ENCODE data around the gene C1S.
"Not testable (repeated sequence)": the region's sequence is repeated elsewhere in the genome, so short reads cannot be mapped to it uniquely, and the experiment has no call there.

Gene C1S

DNA sequence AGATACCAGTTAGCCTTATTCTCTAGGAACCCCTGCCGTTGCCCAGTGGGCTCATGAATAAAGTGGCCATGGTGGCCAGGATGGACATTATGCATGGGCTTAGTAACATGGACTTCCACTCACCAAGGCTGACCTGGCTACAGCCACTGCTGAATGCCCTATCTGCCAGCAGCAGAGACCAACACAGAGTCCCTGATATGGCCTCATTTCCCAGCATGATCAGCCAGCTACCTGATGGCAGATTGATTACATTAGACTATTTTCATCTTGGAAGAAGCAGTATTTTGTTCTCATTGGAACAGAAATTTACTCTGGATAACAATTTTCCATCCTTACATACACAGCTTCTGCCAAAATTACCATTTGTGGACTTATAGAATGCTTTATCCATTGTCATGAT lies 26.1 kb upstream of the C1S start:
- Mint-ChIP-seq H3K27ac (no peak overlapping the region), H3K9me3 (ENCODE audit: low read depth) (no peaks in the 10 kb centered on the region), H3K27me3 (no peaks in the 10 kb centered on the region), H3K4me3 (no peak overlapping the region), H3K36me3 (no peaks in the 10 kb centered on the region), H3K4me1 (ENCODE audit: low read depth) (no peaks in the 10 kb centered on the region)

DNA sequence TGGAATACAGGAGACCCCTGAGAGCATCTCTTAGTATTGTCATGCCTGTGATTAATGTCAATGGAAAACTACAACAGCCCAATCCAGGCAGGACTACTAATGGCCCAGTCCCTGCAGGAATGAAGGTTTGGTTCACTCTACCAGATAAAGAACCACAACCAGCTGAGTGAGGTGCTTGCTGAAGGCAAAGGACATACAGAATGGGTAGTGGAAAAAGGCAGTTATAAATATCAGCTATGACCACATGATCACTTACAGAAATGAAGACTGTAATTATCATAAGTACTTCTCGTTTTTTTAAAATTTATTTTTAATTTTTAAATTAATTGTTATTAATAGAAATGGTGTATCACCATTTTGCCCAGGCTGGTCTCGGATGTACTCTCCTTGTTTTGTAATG lies 25.1 kb upstream of the C1S start:
- Mint-ChIP-seq H3K4me3 (no peak overlapping the region), H3K4me1 (ENCODE audit: low read depth) (no peaks in the 10 kb centered on the region), H3K27ac (no peak overlapping the region), H3K27me3 (no peaks in the 10 kb centered on the region), H3K36me3 (no peaks in the 10 kb centered on the region), H3K9me3 (ENCODE audit: low read depth) (no peaks in the 10 kb centered on the region)

DNA sequence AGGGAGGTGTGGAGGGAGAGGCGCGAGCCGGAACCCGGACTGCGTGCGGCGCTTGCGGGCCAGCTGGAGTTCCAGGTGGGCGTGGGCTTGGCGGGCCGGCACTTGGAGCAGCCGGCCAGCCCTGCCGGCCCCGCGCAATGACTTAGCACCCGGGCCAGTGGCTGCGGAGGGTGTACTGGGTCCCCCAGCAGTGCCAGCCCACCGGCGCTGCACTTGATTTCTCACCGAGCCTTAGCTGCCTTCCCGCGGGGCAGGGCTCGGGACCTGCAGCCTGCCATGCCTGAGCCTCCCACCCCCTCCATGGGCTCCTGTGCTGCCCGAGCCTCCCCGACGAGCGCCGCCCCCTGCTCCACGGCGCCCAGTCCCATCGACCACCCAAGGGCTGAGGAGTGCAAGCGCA lies 23.1 kb upstream of the C1S start:
- H3K4me1 Mint-ChIP-seq (ENCODE audit: low read depth); H3K27me3 Mint-ChIP-seq; H3K9me3 Mint-ChIP-seq (ENCODE audit: low read depth); H3K4me3 Mint-ChIP-seq; H3K27ac Mint-ChIP-seq; H3K36me3 Mint-ChIP-seq: not testable (repeated sequence)

DNA sequence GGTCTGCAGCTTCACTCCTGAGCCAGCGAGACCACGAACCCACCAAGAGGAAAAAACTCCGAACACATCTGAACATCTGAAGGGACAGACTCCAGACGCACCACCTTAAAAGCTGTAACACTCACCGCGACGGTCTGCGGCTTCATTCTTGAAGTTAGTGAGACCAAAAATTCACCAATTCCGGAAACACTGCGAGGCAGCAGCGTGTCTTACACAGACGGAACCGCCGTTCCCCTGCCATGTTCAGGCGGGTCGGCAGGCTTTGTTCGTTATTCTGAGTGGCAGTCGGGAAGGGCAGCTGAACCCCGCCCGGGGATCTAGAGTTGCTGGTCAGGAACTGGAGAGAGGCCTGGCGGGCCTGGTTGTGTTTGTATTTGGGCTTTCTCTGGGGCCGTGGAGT lies 21.9 kb upstream of the C1S start:
- Mint-ChIP-seq H3K36me3 (no peaks in the 10 kb centered on the region), H3K4me1 (ENCODE audit: low read depth) (no peaks in the 10 kb centered on the region), H3K4me3 (no peak overlapping the region), H3K27me3 (no peaks in the 10 kb centered on the region), H3K9me3 (ENCODE audit: low read depth) (no peaks in the 10 kb centered on the region), H3K27ac (no peak overlapping the region)

DNA sequence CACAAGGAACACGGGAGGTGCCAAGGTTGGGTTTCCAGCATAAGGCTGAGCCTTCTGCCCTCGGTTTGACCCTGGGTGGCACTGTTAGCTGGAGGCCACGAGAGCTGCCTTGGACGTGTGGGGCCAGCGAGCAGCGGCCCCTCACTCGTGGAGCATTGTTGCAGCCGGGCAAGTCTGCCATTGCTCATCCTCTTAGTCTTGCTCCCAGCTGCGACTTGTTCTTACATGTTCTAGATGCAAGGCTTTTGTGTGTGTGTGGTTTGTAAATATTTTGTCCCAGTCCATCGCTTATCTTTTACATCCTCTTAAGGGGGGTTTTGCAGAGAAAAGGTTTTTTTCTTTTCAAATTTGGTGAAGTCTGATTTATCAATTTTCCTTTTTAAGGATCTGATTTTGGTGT lies 21.1 kb upstream of the C1S start:
- Mint-ChIP-seq H3K9me3 (ENCODE audit: low read depth) (no peaks in the 10 kb centered on the region), H3K36me3 (no peaks in the 10 kb centered on the region), H3K27me3 (no peaks in the 10 kb centered on the region), H3K27ac (no peak overlapping the region), H3K4me3 (no peak overlapping the region), H3K4me1 (ENCODE audit: low read depth) (no peaks in the 10 kb centered on the region)

DNA sequence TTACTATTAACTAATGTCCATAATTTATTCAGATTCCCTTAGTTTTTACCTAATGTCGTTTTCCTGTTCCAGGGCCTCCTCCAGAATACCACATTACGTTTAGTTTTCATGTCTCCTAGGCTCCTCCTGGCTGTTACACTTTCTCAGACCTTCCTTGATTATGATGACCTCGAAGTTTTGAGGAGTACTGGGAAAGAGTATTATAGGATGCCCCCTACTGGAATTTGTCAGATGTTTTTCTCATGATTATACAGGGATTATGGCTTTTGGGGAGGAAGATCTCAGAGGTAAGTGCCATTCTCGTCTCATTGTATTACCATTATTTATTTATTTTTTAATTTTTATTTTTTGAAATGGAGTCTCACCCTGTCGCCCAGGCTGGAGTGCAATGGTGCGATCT lies 17.7 kb upstream of the C1S start:
- no peaks in the 10 kb centered on the region for H3K36me3 Mint-ChIP-seq
- H3K27ac Mint-ChIP-seq, result no peak overlapping the region
- no peaks in the 10 kb centered on the region for H3K27me3 Mint-ChIP-seq
- H3K4me3 Mint-ChIP-seq, result no peak overlapping the region
- no peaks in the 10 kb centered on the region for H3K9me3 Mint-ChIP-seq (ENCODE audit: low read depth)
- H3K4me1 Mint-ChIP-seq (ENCODE audit: low read depth), result peaks cover 7% of the 10 kb centered on the region

DNA sequence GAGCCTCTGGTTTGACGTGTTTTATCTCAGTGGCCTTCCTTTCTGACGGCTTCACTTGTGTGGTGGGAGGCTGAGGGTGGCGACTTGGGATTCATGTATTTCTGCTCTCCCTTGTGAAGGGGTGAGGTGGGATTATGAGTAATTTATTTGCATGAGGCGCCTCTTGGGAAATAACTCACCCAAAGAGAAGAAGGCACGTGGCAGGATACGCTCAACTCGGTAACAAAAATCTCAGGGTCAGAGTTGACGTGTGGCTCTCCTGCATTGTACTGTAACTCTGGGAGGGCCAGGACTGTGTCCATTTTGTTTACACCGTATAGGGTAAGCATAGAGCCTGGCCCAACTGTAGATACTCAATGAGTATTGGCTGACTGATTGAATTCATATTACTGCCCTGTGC lies 14.6 kb upstream of the C1S start:
- H3K27me3 Mint-ChIP-seq, result no peaks in the 10 kb centered on the region
- H3K27ac Mint-ChIP-seq, result no peak overlapping the region
- H3K4me3 Mint-ChIP-seq, result no peak overlapping the region
- peaks cover 9% of the 10 kb centered on the region for H3K4me1 Mint-ChIP-seq (ENCODE audit: low read depth)
- H3K36me3 Mint-ChIP-seq, result no peaks in the 10 kb centered on the region
- no peaks in the 10 kb centered on the region for H3K9me3 Mint-ChIP-seq (ENCODE audit: low read depth)

DNA sequence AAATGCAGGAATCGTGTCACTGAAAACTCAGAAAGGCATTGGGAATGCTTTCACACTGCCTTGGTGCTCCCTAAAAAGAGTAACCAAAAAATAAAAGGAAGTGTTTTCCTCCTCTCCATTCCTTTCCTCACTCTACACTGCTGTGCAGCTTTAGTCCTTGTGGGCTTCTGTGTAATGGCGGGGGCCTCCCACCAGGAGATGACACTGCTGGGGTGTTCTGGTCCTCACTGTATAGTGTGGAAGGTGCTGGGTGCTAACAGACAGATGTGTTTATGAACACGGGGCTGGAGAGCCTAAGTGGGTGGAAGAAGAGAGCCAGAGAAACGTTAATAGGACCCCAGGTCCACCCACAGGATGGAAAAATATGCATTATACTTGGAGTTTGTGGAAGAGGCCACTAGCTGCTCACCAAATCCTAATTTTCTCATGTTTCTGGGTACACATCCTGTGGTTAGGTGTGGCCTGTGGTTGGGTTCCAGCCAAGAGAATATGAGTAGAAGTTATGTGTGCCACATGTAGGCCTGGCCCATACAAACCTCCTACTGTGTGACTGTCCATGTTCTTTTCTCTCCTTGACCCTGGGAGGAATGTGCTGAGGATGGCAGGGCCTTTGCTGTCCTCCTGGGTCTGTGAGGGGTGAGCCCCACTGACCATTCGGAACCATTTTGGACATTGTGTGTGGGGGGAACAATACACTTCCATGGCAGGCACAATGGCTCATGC lies 14.0 kb upstream of the C1S start:
- no peak overlapping the region for H3K27ac Mint-ChIP-seq
- H3K36me3 Mint-ChIP-seq, result no peaks in the 10 kb centered on the region
- no peak overlapping the region for H3K4me3 Mint-ChIP-seq
- H3K9me3 Mint-ChIP-seq (ENCODE audit: low read depth), result no peaks in the 10 kb centered on the region
- no peaks in the 10 kb centered on the region for H3K27me3 Mint-ChIP-seq
- H3K4me1 Mint-ChIP-seq (ENCODE audit: low read depth), result peaks cover 9% of the 10 kb centered on the region

DNA sequence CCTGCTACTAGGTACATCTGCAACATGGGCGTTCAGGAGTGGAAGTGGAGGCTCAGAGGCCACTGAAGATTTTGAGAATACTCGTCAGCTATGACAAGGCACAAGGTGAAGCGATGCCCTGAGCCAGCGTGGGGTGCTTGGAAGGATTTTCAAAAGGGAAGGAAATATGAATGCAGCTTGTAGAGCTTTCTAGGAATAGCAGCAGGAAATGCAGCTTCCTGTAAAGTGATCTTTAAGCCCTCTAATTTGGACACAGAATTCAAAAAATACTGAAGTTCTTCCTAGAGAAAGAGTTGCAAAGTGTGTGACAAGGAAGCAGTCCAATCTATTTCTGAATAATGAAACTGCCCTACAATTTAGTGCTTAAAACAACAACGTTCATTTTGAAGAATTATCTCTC lies 13.2 kb upstream of the C1S start:
- no peaks in the 10 kb centered on the region for H3K36me3 Mint-ChIP-seq
- H3K27ac Mint-ChIP-seq, result no peak overlapping the region
- H3K9me3 Mint-ChIP-seq (ENCODE audit: low read depth), result no peaks in the 10 kb centered on the region
- H3K4me1 Mint-ChIP-seq (ENCODE audit: low read depth), result peaks cover 9% of the 10 kb centered on the region
- no peaks in the 10 kb centered on the region for H3K27me3 Mint-ChIP-seq
- no peak overlapping the region for H3K4me3 Mint-ChIP-seq

DNA sequence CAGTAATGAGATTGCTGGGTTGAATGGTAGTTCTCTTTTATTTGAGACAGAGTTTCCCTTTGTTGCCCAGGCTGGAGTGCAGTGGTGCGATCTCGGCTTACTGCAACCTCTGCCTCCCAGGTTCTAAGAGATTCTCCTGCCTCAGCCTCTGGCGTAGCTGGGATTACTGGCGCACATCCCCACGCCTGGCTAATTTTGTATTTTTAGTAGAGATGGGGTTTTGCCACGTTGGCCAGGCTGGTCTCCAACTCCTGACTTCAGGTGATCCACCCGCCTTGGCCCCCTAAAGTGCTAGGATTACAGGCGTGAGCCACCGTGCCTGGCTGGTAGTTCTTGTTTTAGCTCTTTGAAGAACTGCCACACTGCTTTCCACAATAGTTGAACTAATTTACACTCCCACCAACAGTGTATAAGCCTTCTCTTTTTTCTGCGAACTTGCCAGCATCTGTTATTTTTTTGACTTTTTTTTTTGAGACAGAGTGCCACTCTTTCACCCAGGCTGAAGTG lies 11.0 kb upstream of the C1S start:
- H3K9me3 Mint-ChIP-seq (ENCODE audit: low read depth); H3K4me3 Mint-ChIP-seq; H3K27me3 Mint-ChIP-seq; H3K36me3 Mint-ChIP-seq; H3K4me1 Mint-ChIP-seq (ENCODE audit: low read depth); H3K27ac Mint-ChIP-seq: not testable (repeated sequence)

DNA sequence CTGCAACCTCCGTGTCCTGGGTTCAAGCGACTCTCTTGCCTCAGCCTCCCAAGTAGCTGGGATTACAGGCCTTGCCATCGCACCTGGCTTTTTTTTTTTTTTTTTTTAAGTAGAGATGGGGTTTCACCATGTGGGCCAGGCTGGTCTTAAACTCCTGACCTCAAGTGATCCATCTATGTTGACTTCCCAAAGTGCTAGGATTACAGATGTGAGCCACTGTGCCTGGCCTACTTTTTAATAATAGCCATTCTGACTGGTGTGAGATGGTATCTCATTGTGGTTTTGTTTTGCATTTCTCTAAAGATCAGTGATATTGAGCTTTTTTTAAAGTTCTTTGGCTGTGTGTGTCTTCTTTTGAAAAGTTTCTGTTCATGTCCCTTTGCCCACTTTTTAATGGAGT lies 10.5 kb upstream of the C1S start:
- not testable (repeated sequence) for H3K36me3 Mint-ChIP-seq; H3K27me3 Mint-ChIP-seq; H3K4me3 Mint-ChIP-seq; H3K4me1 Mint-ChIP-seq (ENCODE audit: low read depth); H3K9me3 Mint-ChIP-seq (ENCODE audit: low read depth); H3K27ac Mint-ChIP-seq

DNA sequence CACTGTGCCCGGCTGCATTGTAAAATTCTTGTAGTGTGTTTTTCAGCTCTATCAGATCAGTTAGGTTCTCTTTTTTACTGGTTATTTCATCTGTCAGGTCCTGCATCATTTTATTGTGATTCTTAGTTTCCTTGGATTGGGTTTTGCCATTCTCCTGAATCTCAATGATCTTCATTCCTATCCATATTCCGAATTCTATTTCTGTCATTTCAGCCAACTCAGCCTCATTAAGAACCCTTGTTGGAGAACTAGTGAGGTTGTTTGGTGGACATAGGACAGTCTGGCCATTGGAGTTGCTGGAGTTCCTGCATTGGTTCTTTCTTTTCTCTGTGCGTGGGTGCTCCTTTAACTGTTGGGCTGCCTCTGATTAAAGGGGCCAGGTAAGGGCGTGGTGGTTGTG lies 5.6 kb upstream of the C1S start:
- H3K4me3 Mint-ChIP-seq, result no peak overlapping the region
- H3K36me3 Mint-ChIP-seq, result no peaks in the 10 kb centered on the region
- peaks cover 10% of the 10 kb centered on the region for H3K27me3 Mint-ChIP-seq
- H3K27ac Mint-ChIP-seq, result no peak overlapping the region
- no peaks in the 10 kb centered on the region for H3K4me1 Mint-ChIP-seq (ENCODE audit: low read depth)
- no peaks in the 10 kb centered on the region for H3K9me3 Mint-ChIP-seq (ENCODE audit: low read depth)

DNA sequence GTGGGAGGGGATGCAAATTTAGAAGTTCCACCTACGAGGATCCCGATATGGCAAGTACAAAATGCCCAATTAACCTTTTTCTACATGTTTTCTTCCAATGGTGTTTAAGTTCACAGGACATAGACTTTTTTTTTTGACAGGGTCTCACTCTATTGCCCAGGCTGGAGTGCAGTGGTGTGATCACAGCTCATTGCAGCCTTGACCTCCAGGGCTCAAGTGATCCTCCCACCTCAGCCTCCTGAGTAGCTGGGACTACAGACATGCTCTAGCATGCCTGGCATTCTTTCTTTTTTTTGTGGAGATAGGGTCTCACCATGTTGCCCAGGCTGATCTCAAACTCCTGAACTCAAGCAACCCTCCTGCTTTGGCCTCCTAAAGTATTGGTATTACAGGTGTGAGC lies 4.8 kb upstream of the C1S start:
- H3K9me3 Mint-ChIP-seq (ENCODE audit: low read depth); H3K27ac Mint-ChIP-seq; H3K4me1 Mint-ChIP-seq (ENCODE audit: low read depth); H3K36me3 Mint-ChIP-seq; H3K4me3 Mint-ChIP-seq: not testable (repeated sequence)
- peaks cover 10% of the 10 kb centered on the region for H3K27me3 Mint-ChIP-seq

DNA sequence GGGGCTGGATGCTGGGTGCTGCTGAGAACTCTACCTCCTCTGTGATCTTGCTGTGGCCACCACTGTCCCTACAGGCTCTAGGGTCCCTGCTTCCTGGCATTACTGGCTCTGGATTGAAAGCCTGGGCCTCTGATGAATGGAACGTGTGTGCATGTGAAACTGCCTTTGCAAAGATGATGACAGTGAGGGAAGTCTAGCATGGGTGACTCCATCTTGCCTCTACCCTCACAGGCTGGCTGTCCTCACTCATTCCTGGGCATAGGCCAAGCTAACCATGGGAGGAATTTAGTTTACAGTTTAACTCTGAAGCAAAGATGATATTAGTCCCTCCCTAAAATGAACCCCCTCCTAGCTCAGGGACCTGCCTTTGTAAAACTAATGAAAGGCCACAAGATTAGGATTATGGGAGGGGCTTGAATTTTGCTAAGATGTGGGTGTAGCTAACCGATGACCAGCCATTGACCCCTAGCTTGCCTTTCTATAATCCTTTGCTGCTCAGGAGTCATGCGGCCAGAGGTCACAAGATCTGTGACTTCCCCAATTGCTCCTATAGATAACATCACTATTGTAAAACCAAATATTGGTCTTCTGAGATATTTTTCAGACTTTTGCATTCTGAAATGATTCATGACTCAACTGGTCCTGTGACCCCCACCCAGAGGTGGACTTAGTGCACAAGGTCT lies 2.2 kb upstream of the C1S start:
- Mint-ChIP-seq H3K27ac (no peak overlapping the region), H3K4me1 (ENCODE audit: low read depth) (no peaks in the 10 kb centered on the region), H3K36me3 (no peaks in the 10 kb centered on the region), H3K9me3 (ENCODE audit: low read depth) (no peaks in the 10 kb centered on the region), H3K4me3 (no peak overlapping the region), H3K27me3 (peaks cover 10% of the 10 kb centered on the region)

DNA sequence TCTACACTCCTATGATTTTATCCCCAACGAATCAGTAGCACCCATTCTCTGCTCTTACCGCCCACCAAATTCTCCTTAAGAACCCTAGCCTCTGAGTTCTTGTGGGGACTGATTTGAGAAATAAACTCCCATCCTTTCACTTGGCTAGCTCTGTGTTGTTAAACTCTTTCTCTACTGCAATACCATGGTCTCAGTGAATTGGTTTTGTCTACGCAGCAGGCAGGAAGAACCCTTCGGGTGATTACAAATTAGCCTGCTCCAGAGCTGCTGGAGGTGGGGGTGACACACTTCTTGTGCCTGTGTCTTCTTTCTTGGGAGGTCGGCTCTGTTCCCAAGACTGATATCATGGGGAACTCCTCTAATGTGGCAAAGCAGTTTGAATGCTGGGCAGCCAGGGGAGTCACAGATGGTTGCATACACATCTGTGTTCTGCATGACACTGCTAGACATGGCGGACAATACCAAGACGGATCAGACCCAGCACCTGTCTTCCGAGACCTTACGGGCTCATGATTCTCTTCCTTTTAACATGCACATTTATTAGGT lies 1.6 kb upstream of the C1S start:
- Mint-ChIP-seq H3K36me3 (no peaks in the 10 kb centered on the region), H3K27me3 (peaks cover 10% of the 10 kb centered on the region), H3K4me3 (no peak overlapping the region), H3K4me1 (ENCODE audit: low read depth) (no peaks in the 10 kb centered on the region), H3K27ac (no peak overlapping the region), H3K9me3 (ENCODE audit: low read depth) (no peaks in the 10 kb centered on the region)

DNA sequence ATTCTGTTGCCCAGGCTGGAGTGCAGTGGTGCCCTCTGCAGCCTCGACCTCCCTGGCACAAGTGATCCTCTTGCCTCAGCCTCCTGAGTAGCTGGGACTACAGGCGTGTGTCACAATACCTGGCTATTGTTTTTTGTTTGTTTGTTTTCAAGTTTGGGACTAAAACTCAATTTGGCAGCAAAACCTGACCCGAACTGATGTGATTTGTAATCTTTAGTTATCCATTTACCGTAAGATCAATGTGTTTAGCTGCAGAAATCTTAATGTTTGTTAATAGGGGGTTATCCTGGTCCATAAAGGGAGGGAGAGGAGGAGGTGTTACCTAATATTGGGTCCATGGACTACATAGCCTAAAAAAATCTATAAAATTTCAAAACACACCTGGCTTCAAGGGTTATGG lies 738 bp upstream of the C1S start:
- no peak overlapping the region for H3K27ac Mint-ChIP-seq
- H3K4me3 Mint-ChIP-seq, result no peak overlapping the region
- no peaks in the 10 kb centered on the region for H3K36me3 Mint-ChIP-seq
- no peaks in the 10 kb centered on the region for H3K9me3 Mint-ChIP-seq (ENCODE audit: low read depth)
- peaks cover 8% of the 10 kb centered on the region for H3K27me3 Mint-ChIP-seq
- no peaks in the 10 kb centered on the region for H3K4me1 Mint-ChIP-seq (ENCODE audit: low read depth)
